NCI-H2196 (cell line): ENCODE measurements around the gene OR7A5.
"Not testable (repeated sequence)": the region's sequence is repeated elsewhere in the genome, so short reads cannot be mapped to it uniquely, and the experiment has no call there.

Experiments
- DNase-seq: peaks from one replicate; lab custom pipeline; 2025; ENCODE audit not compliant: unreplicated experiment; lab: John Stamatoyannopoulos, UW

OR7A5 gene

GRCh38 chr19:14785102-14785793 is 49.7 kb downstream of the OR7A5 start:
- not testable (repeated sequence) for DNase-seq

DNA sequence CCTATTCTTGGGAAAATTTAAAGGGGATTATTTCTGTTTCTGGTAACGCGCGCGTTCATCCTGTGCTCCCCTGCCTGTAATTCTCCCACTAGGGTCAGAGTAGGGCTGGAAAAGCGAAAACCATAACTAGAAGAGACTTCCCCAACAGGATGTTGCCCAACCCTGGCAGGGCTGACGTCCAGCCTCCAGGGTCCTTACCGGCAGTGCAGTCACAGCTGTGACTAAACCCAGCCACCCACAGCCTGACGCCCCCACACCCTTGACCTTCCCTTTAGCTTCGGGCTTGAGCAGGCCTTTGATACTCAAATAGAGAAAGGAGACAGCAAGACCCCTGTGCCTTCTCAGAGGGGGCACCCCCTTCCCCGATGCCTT is 50.3 kb downstream of the OR7A5 start:
- not testable (repeated sequence) for DNase-seq

DNA sequence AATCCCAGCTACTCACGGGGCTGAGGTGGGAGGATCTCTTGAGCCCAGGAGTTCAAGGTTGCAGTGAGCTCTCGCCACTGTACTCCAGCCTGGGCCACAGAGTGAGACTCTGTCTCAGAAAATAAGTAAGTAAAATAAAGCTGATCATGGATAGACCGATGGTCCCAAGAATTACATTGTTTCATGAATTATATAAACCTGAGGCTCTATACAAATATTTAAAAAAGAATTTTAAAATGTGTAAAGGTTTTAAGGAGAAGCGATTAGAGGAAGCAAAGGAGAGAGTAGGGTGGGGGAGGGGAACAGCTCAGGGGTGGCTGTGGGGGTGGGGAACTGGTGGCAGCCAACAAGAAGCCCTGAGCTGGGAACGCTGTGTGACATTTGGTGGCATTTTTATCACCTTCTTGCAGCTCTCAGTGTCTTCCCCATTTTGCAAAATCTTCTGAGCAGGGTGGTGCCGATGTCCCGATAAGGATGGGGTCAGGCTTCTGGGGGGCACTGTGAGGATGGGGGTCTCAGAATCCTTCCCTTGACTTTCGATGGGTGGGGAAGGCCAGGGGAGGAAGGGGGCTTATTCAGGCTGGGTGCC is 51.5 kb downstream of the OR7A5 start:
- not testable (repeated sequence) for DNase-seq

GRCh38 chr19:14782626-14783409 is 52.2 kb downstream of the OR7A5 start:
- DNase-seq: no peak

GRCh38 chr19:14781713-14782536 is 53.1 kb downstream of the OR7A5 start:
- DNase-seq: not testable (repeated sequence)

- DNase-seq: not testable (repeated sequence)
These were observed 54.3 kb downstream of the OR7A5 start for GRCh38 chr19:14780622-14781225.

DNA sequence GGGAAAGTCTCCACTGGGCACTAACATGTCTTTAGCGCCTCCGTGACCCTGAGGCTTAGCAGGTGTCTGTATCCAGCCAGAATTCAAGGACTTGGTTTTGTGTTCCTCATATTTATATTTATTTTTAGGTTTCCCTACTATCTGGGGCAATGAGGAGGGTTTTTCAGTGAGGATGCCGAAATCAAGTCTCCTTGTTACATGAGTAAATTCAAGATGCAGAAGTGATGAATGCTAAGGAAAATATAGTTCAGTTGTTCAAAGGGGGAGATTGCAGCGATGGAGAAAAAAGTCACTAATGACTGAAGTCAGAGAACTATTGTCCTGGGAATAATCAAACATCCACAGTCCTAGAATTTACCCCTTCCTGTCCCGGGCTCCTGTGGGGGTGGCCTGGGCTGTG is 55.8 kb downstream of the OR7A5 start:
- DNase-seq: no peak

DNA sequence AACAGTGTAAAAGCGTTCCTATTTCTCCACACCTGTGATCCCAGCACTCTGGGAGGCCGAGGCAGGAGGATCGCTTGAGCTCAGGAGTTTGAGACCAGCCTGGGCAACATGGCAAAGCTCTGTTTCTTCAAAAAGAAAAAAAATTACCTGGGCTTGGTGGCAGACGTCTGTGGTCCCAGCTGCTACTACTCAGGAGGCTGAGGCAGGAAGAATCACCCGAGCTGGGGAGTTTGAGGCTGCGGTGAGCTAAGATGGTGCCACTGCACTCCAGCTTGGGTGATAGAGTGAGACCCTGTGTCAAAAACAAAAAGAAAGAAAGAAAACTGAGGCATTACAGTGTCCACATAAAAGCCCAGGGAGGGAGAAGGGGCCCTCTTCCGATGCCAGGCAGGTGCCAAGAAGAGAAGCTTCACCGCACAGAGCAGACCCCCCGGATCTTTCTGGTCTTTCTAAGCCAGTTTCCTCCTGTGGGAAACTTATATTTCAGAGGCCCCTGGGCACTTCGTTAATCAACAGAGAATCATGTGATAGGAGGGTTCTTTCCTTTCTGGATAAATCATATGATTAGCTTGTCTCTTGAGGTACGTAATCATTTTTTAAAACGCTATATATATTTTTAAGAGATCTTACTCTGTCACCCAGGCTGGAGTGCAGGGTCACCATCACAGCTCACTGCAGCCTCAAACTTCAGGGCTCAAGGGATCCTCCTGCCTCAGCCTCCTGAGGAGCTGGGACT is 56.7 kb downstream of the OR7A5 start, which contains the start of gene ADGRE2:
ADGRE2 (minus strand) TSS at position 451 of the 736 bp plus-strand sequence. CDS start 1,804 bp downstream, outside the sequence.
- not testable (repeated sequence) for DNase-seq

DNA sequence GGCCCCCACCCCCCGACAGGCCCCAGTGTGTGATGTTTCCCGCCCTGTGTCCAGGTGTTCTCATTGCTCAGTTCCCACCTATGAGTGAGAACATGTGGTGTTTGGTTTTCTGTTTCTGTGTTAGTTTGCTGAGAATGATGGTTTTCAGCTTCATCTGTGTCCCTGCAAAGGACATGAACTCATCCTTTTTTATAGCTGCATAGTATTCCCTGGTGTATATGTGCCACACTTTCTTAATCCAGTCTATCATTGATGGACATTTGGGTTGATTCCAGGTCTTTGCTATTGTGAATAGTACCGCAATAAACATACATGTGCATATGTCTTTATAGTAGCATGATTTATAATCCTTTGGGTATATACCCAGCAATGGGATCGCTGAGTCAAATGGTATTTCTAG is 57.3 kb downstream of the OR7A5 start:
- DNase-seq: not testable (repeated sequence)
